ENCODE data around the gene ZNF407.
A peak's percentile ranks its signal among the peaks of the same experiment; 100 is the strongest.

The ZNF407 gene

DNA sequence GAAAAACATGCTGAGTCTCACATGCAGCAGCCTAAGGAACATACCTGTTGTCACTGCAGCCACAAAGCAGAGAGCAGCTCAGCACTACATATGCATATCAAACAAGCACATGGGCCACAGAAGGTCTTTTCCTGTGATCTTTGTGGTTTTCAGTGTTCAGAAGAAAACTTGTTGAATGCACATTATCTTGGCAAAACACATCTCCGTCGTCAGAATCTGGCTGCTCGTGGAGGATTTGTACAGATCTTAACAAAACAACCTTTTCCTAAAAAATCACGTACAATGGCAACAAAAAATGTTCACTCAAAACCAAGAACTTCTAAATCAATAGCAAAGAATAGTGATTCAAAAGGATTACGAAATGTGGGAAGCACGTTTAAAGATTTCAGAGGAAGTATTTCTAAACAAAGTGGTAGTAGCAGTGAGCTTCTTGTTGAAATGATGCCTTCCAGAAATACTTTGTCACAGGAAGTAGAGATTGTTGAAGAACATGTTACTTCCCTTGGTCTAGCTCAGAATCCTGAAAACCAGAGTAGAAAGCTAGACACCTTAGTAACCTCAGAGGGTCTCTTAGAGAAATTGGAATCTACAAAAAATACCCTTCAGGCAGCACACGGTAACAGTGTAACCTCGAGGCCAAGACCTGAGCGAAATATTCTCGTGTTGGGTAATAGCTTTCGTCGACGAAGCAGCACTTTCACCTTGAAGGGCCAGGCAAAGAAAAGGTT is 34.1 kb downstream of the ZNF407 start:
- H3K36me3 ChIP-seq (ENCODE audit: insufficient read depth, low read length), result peaks cover 33% of the 10 kb centered on the region
- H2AFZ ChIP-seq (ENCODE audit: low read depth, low read length), result peak overlapping the region; percentile 55
- peak overlapping the region; percentile 77 for H3K27ac ChIP-seq (ENCODE audit: low read length)
- H3K9ac ChIP-seq (ENCODE audit: low read depth, low read length), result peak overlapping the region; percentile 40
- peak overlapping the region in 1 of 2 experiments; percentile 40; a peak in 2 of 4 replicates for H3K4me3 ChIP-seq (ENCODE audit: low read depth in 1 of 2, low read length in 2 of 2)
- peaks cover 29% of the 10 kb centered on the region for H3K79me2 ChIP-seq (ENCODE audit: insufficient read depth, low read length)
- peaks cover 38% of the 10 kb centered on the region for H3K4me1 ChIP-seq (ENCODE audit: insufficient read depth, low read length)
- TF ChIP-seq EZH2 (IDR thresholded peaks at IDR 0.05; ENCODE audit: borderline replicate concordance, low read depth, low read length, severe bottlenecking), result no peak
- TF ChIP-seq, protein P1, sequence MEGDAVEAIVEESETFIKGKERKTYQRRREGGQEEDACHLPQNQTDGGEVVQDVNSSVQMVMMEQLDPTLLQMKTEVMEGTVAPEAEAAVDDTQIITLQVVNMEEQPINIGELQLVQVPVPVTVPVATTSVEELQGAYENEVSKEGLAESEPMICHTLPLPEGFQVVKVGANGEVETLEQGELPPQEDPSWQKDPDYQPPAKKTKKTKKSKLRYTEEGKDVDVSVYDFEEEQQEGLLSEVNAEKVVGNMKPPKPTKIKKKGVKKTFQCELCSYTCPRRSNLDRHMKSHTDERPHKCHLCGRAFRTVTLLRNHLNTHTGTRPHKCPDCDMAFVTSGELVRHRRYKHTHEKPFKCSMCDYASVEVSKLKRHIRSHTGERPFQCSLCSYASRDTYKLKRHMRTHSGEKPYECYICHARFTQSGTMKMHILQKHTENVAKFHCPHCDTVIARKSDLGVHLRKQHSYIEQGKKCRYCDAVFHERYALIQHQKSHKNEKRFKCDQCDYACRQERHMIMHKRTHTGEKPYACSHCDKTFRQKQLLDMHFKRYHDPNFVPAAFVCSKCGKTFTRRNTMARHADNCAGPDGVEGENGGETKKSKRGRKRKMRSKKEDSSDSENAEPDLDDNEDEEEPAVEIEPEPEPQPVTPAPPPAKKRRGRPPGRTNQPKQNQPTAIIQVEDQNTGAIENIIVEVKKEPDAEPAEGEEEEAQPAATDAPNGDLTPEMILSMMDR (IDR thresholded peaks at IDR 0.05; ENCODE audit: borderline replicate concordance, extremely low read depth, low read length, poor library complexity, severe bottlenecking), result no peak
- no peaks in the 10 kb centered on the region for H3K27me3 ChIP-seq (ENCODE audit: insufficient read depth, low read length, poor library complexity)
- no peaks in the 10 kb centered on the region for H4K20me1 ChIP-seq (ENCODE audit: insufficient read depth, low read length)
- no peaks in the 10 kb centered on the region for H3K9me3 ChIP-seq (ENCODE audit: insufficient read depth, low read length, severe bottlenecking)
- ATAC-seq (ENCODE audit: insufficient read depth, low read depth), result peak; percentile 91
- H3K4me2 ChIP-seq (ENCODE audit: insufficient read depth, low read length), result peak overlapping the region; percentile 75
- DNase-seq, result peak; percentile 66

DNA sequence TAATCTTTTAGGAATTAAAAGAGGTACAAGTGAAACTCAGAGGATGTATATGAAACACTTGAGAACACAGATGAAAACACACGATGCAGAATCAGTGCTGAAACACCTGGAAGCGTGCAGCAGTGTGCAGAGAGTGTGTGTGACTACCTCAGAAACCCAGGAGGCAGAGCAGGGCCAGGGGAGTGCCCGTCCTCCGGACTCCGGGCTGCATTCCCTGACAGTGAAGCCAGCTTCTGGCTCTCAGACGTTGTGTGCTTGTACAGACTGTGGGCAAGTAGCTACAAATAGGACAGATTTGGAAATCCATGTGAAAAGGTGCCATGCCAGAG is 34.6 kb downstream of the ZNF407 start:
- no peak for DNase-seq
- Histone ChIP-seq H4K20me1 (ENCODE audit: insufficient read depth, low read length) (no peaks in the 10 kb centered on the region), H3K4me3 (ENCODE audit: low read depth in 1 of 2, low read length in 2 of 2) (peak overlapping the region in 1 of 2 experiments; percentile 40; a peak in 2 of 4 replicates), H3K4me1 (ENCODE audit: insufficient read depth, low read length) (peaks cover 38% of the 10 kb centered on the region), H3K27ac (ENCODE audit: low read length) (peak overlapping the region; percentile 77), H3K9ac (ENCODE audit: low read depth, low read length) (peak overlapping the region; percentile 40), H3K36me3 (ENCODE audit: insufficient read depth, low read length) (peaks cover 33% of the 10 kb centered on the region), H2AFZ (ENCODE audit: low read depth, low read length) (peak overlapping the region; percentile 55), H3K27me3 (ENCODE audit: insufficient read depth, low read length, poor library complexity) (no peaks in the 10 kb centered on the region), H3K4me2 (ENCODE audit: insufficient read depth, low read length) (peak overlapping the region; percentile 75), H3K79me2 (ENCODE audit: insufficient read depth, low read length) (peaks cover 24% of the 10 kb centered on the region), H3K9me3 (ENCODE audit: insufficient read depth, low read length, severe bottlenecking) (no peaks in the 10 kb centered on the region)
- ATAC-seq (ENCODE audit: insufficient read depth, low read depth), result peak; percentile 13; the same call in 2 of the 3 replicates
- TF ChIP-seq, protein P1 (IDR thresholded peaks at IDR 0.05; ENCODE audit: borderline replicate concordance, extremely low read depth, low read length, poor library complexity, severe bottlenecking), result no peak
- TF ChIP-seq EZH2 (IDR thresholded peaks at IDR 0.05; ENCODE audit: borderline replicate concordance, low read depth, low read length, severe bottlenecking), result no peak

DNA sequence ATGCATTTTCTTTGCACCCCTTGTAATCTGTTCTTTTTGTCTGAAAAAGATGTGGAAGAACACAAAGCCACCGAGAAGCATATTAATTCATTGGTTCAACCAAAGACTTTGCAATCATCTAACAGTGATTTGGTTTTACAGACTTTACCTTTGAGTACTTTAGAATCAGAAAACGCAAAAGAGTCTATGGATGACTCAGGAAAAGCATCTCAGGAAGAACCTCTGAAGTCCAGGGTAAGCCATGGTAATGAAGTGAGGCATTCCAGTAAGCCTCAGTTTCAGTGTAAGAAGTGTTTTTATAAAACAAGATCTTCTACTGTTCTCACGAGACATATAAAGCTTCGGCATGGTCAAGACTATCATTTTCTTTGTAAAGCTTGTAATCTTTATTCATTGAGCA is 35.2 kb downstream of the ZNF407 start:
- Histone ChIP-seq H3K4me2 (ENCODE audit: insufficient read depth, low read length) (peak overlapping the region; percentile 75), H3K9me3 (ENCODE audit: insufficient read depth, low read length, severe bottlenecking) (no peaks in the 10 kb centered on the region), H3K27me3 (ENCODE audit: insufficient read depth, low read length, poor library complexity) (no peaks in the 10 kb centered on the region), H3K79me2 (ENCODE audit: insufficient read depth, low read length) (peaks cover 20% of the 10 kb centered on the region), H3K9ac (ENCODE audit: low read depth, low read length) (peak overlapping the region; percentile 40; the same call in 1 of the 2 replicates), H3K4me1 (ENCODE audit: insufficient read depth, low read length) (peaks cover 38% of the 10 kb centered on the region), H4K20me1 (ENCODE audit: insufficient read depth, low read length) (no peaks in the 10 kb centered on the region), H2AFZ (ENCODE audit: low read depth, low read length) (peak overlapping the region; percentile 55; the same call in 1 of the 2 replicates), H3K27ac (ENCODE audit: low read length) (peak overlapping the region; percentile 77), H3K4me3 (ENCODE audit: low read depth in 1 of 2, low read length in 2 of 2) (peak overlapping the region in 1 of 2 experiments; percentile 40; a peak in 2 of 4 replicates), H3K36me3 (ENCODE audit: insufficient read depth, low read length) (peaks cover 33% of the 10 kb centered on the region)
- ATAC-seq (ENCODE audit: insufficient read depth, low read depth) (no peak), DNase-seq (no peak)
- TF ChIP-seq, protein P1 (IDR thresholded peaks at IDR 0.05; ENCODE audit: borderline replicate concordance, extremely low read depth, low read length, poor library complexity, severe bottlenecking), result no peak
- TF ChIP-seq EZH2 (IDR thresholded peaks at IDR 0.05; ENCODE audit: borderline replicate concordance, low read depth, low read length, severe bottlenecking), result no peak

Measured in DND-41 (cell line).